Activated naive CD8-positive, alpha-beta T cell treated with anti-CD3 and anti-CD28 coated beads, Interleukin-2, amount 50 U/mL, for 16 hours (primary cell): ENCODE measurements around the gene MBD3L2.
"Not testable (repeated sequence)": the region's sequence is repeated elsewhere in the genome, so short reads cannot be mapped to it uniquely, and the experiment has no call there.

Source experiments
- DNase-seq: peaks from one replicate; pipeline ENCODE4 v3.0.0-alpha.2; 2020; ENCODE audit warnings: low read depth, low spot score

The MBD3L2 gene

GRCh38 chr19:7049021-7049420, at the start of gene MBD3L2:
TSS of gene MBD3L2 (plus strand) at chr19:7049321. CDS start at chr19:7049374, 53 bp downstream.
- not testable (repeated sequence) for DNase-seq

- no peak for DNase-seq
These were observed 49.2 kb upstream of the MBD3L2 start for GRCh38 chr19:6999933-7000332.

GRCh38 chr19:7000333-7000732, 48.8 kb upstream of the MBD3L2 start:
- DNase-seq = no peak

- no peak for DNase-seq
These were observed 48.3 kb upstream of the MBD3L2 start for GRCh38 chr19:7000816-7001215.

GRCh38 chr19:7004313-7004931, 44.7 kb upstream of the MBD3L2 start:
- no peak for DNase-seq

- DNase-seq = no peak
These were observed 42.9 kb upstream of the MBD3L2 start for GRCh38 chr19:7006135-7006704.

GRCh38 chr19:7007859-7008258, 41.3 kb upstream of the MBD3L2 start:
- no peak for DNase-seq

GRCh38 chr19:7010722-7011593, 38.2 kb upstream of the MBD3L2 start:
- no peak for DNase-seq

GRCh38 chr19:7013678-7014077, 35.4 kb upstream of the MBD3L2 start:
- no peak for DNase-seq

- DNase-seq = no peak
These were observed 30.3 kb upstream of the MBD3L2 start for GRCh38 chr19:7018828-7019227.

GRCh38 chr19:7021331-7021730, 27.8 kb upstream of the MBD3L2 start, which contains the start of gene MBD3L2B:
TSS of gene MBD3L2B (minus strand) at chr19:7021431. CDS start at chr19:7021397, 34 bp downstream.
- not testable (repeated sequence) for DNase-seq

GRCh38 chr19:7028790-7029189, 20.3 kb upstream of the MBD3L2 start:
- not testable (repeated sequence) for DNase-seq

- DNase-seq = not testable (repeated sequence)
These were observed 18.8 kb upstream of the MBD3L2 start, which contains the start of gene MBD3L5 for GRCh38 chr19:7030278-7030677. TSS of gene MBD3L5 (plus strand) at chr19:7030578. CDS start at chr19:7030612, 34 bp downstream.

GRCh38 chr19:7040079-7040478, 9.0 kb upstream of the MBD3L2 start, which contains the start of gene MBD3L4:
TSS of gene MBD3L4 (minus strand) at chr19:7040179. CDS start at chr19:7040144, 35 bp downstream.
- not testable (repeated sequence) for DNase-seq

GRCh38 chr19:7041563-7041962, 7.6 kb upstream of the MBD3L2 start:
- not testable (repeated sequence) for DNase-seq

GRCh38 chr19:7051421-7051820, 2.3 kb downstream of the MBD3L2 start:
- DNase-seq = not testable (repeated sequence)

- not testable (repeated sequence) for DNase-seq
These were observed 3.8 kb downstream of the MBD3L2 start for GRCh38 chr19:7052896-7053295.

- not testable (repeated sequence) for DNase-seq
These were observed 5.7 kb downstream of the MBD3L2 start for GRCh38 chr19:7054635-7055368.

GRCh38 chr19:7055679-7056078, 6.6 kb downstream of the MBD3L2 start:
- not testable (repeated sequence) for DNase-seq

GRCh38 chr19:7056371-7056770, 7.2 kb downstream of the MBD3L2 start:
- DNase-seq = not testable (repeated sequence)

GRCh38 chr19:7058576-7058975, 9.5 kb downstream of the MBD3L2 start, which contains the start of gene MBD3L3:
TSS of gene MBD3L3 (minus strand) at chr19:7058676. CDS start at chr19:7058605, 71 bp downstream.
- DNase-seq = not testable (repeated sequence)
